Astrocyte (in vitro differentiated cells and primary cell): ENCODE measurements around the gene PLXNB2. TPM values are rescaled to one million over a fixed set of nuclear protein-coding genes. Genes with fewer than 3 reads are reported as not detected.

Experiments used
- DNase-seq: peaks from one replicate; pipeline ENCODE4 v3.0.0-alpha.2; 2010; ENCODE audit warnings: low read depth
- FAIRE-seq: peaks from 2 replicates; lab custom pipeline; 2011; peaks lifted over from hg19 to GRCh38; lab: Jason Lieb, UNC
- H2AFZ ChIP-seq: 2 replicates; pipeline ENCODE4 v1.6.0; 2012; ENCODE audit warnings: low read depth, low read length, inconsistent platforms
- H3K27ac ChIP-seq: 2 replicates; pipeline ENCODE4 v1.5.1; 2011; ENCODE audit warnings: low read depth, low read length, inconsistent platforms
- H3K27me3 ChIP-seq: 2 replicates; pipeline ENCODE4 v1.6.0; 2011; ENCODE audit warnings: low read length, inconsistent platforms; ENCODE audit not compliant: insufficient read depth
- H3K36me3 ChIP-seq: 2 replicates; pipeline ENCODE4 v1.5.1; 2011; ENCODE audit warnings: low read length, inconsistent platforms; ENCODE audit not compliant: insufficient read depth
- H3K4me1 ChIP-seq: 2 replicates; pipeline ENCODE4 v1.5.1; 2011; ENCODE audit warnings: low read length, inconsistent platforms; ENCODE audit not compliant: insufficient read depth
- H3K4me2 ChIP-seq: 2 replicates; pipeline ENCODE4 v1.6.0; 2012; ENCODE audit warnings: low read length, inconsistent platforms
- H3K4me3 ChIP-seq: 2 replicates; pipeline ENCODE4 v1.5.1; 2011; ENCODE audit warnings: low read depth, mild to moderate bottlenecking, low read length, inconsistent platforms; ENCODE audit not compliant: insufficient read depth
- H3K79me2 ChIP-seq: 2 replicates; pipeline ENCODE4 v1.6.0; 2012; ENCODE audit warnings: mild to moderate bottlenecking, low read length, inconsistent platforms; ENCODE audit not compliant: insufficient read depth
- H3K9ac ChIP-seq: 2 replicates; pipeline ENCODE4 v1.6.0; 2012; ENCODE audit warnings: mild to moderate bottlenecking, low read length, inconsistent platforms
- H3K9me3 ChIP-seq: 2 replicates; pipeline ENCODE4 v1.5.1; 2012; ENCODE audit warnings: low read depth, mild to moderate bottlenecking, low read length, inconsistent platforms; ENCODE audit not compliant: insufficient read depth
- H4K20me1 ChIP-seq: 2 replicates; pipeline ENCODE4 v1.6.0; 2012; ENCODE audit warnings: low read length, inconsistent platforms; ENCODE audit not compliant: insufficient read depth
- H3K27ac Mint-ChIP-seq: one replicate; pipeline ENCODE4 v1.8.0; 2021; ENCODE audit warnings: mild to moderate bottlenecking, mixed read lengths; ENCODE audit not compliant: unreplicated experiment
- H3K27me3 Mint-ChIP-seq: one replicate; pipeline ENCODE4 v1.8.0; 2021; ENCODE audit warnings: low read depth, mixed read lengths; ENCODE audit not compliant: unreplicated experiment
- H3K36me3 Mint-ChIP-seq: one replicate; pipeline ENCODE4 v1.8.0; 2021; ENCODE audit warnings: low read depth, mixed read lengths; ENCODE audit not compliant: unreplicated experiment
- H3K4me1 Mint-ChIP-seq: one replicate; pipeline ENCODE4 v1.8.0; 2021; ENCODE audit warnings: low read depth, mixed read lengths; ENCODE audit not compliant: unreplicated experiment
- H3K4me3 Mint-ChIP-seq: one replicate; pipeline ENCODE4 v1.8.0; 2021; ENCODE audit warnings: mild to moderate bottlenecking, moderate library complexity, mixed read lengths; ENCODE audit not compliant: unreplicated experiment
- H3K9me3 Mint-ChIP-seq: one replicate; pipeline ENCODE4 v1.8.0; 2021; ENCODE audit warnings: mild to moderate bottlenecking, mixed read lengths; ENCODE audit not compliant: unreplicated experiment
- CTCF ChIP-seq: IDR thresholded peaks from 2 replicates; pipeline ENCODE4 v1.5.1; 2011; ENCODE audit warnings: low read depth, mild to moderate bottlenecking, inconsistent platforms, low read length, moderate library complexity; ENCODE audit not compliant: insufficient read depth
- EZH2 ChIP-seq: IDR thresholded peaks from 2 replicates; pipeline ENCODE4 v1.6.1; 2012; ENCODE audit warnings: mild to moderate bottlenecking, low read length, inconsistent platforms; ENCODE audit not compliant: insufficient read depth
- total RNA-seq: library from RNA; stranded (reverse); gene quantifications from 2 replicates; pipeline ENCODE4 v1.2.1, GENCODE V29; 2021

PLXNB2 gene
- total RNA-seq, 1 donor from 2014 or later = 327 TPM

- Histone ChIP-seq H3K27me3 (no peaks in the 10 kb centered on the region), H3K36me3 (no peaks in the 10 kb centered on the region), H3K4me3 (no peak overlapping the region), H3K79me2 (peaks cover 17% of the 10 kb centered on the region), H3K4me2 (no peak overlapping the region), H4K20me1 (peaks cover 42% of the 10 kb centered on the region), H3K9me3 (no peaks in the 10 kb centered on the region), H2AFZ (no peak overlapping the region), H3K4me1 (no peaks in the 10 kb centered on the region), H3K9ac (no peak overlapping the region), H3K27ac (no peak overlapping the region)
- DNase-seq (no peak), FAIRE-seq (no peak)
- no peak for TF ChIP-seq EZH2
- TF ChIP-seq CTCF = no peak
- H3K4me3 Mint-ChIP-seq = no peak overlapping the region
- no peaks in the 10 kb centered on the region for H3K9me3 Mint-ChIP-seq
- peaks cover 15% of the 10 kb centered on the region for H3K36me3 Mint-ChIP-seq
- no peaks in the 10 kb centered on the region for H3K4me1 Mint-ChIP-seq
- H3K27me3 Mint-ChIP-seq = no peaks in the 10 kb centered on the region
- no peak overlapping the region for H3K27ac Mint-ChIP-seq
These were observed 78.1 kb downstream of the PLXNB2 start for GRCh38 chr22:50229370-50229769.

GRCh38 chr22:50228366-50228765 is 79.1 kb downstream of the PLXNB2 start:
- peaks cover 2% of the 10 kb centered on the region for H3K36me3 ChIP-seq
- Mint-ChIP-seq H3K36me3 (peaks cover 18% of the 10 kb centered on the region), H3K4me3 (no peak overlapping the region), H3K9me3 (no peaks in the 10 kb centered on the region), H3K4me1 (no peaks in the 10 kb centered on the region), H3K27ac (peak overlapping the region; percentile 31), H3K27me3 (no peaks in the 10 kb centered on the region)
- H2AFZ ChIP-seq = no peak overlapping the region
- no peaks in the 10 kb centered on the region for H3K9me3 ChIP-seq
- no peaks in the 10 kb centered on the region for H3K4me1 ChIP-seq
- TF ChIP-seq CTCF (no peak), EZH2 (no peak)
- H3K4me3 ChIP-seq = no peak overlapping the region
- H3K27ac ChIP-seq = no peak overlapping the region
- no peak for DNase-seq
- FAIRE-seq = no peak
- no peak overlapping the region for H3K4me2 ChIP-seq
- H3K79me2 ChIP-seq = peaks cover 7% of the 10 kb centered on the region
- H4K20me1 ChIP-seq = peaks cover 32% of the 10 kb centered on the region
- no peak overlapping the region for H3K9ac ChIP-seq
- H3K27me3 ChIP-seq = no peaks in the 10 kb centered on the region

- H3K27me3 Mint-ChIP-seq = no peaks in the 10 kb centered on the region
- no peak overlapping the region for H3K27ac Mint-ChIP-seq
- H3K4me2 ChIP-seq = no peak overlapping the region
- H3K4me3 ChIP-seq = no peak overlapping the region
- no peak overlapping the region for H3K9ac ChIP-seq
- H2AFZ ChIP-seq = no peak overlapping the region
- H3K4me1 ChIP-seq = no peaks in the 10 kb centered on the region
- peaks cover 20% of the 10 kb centered on the region for H3K36me3 Mint-ChIP-seq
- H3K79me2 ChIP-seq = no peaks in the 10 kb centered on the region
- no peak for DNase-seq
- H3K27me3 ChIP-seq = no peaks in the 10 kb centered on the region
- no peaks in the 10 kb centered on the region for H3K9me3 Mint-ChIP-seq
- H4K20me1 ChIP-seq = peaks cover 36% of the 10 kb centered on the region
- no peak overlapping the region for H3K4me3 Mint-ChIP-seq
- H3K36me3 ChIP-seq = peaks cover 7% of the 10 kb centered on the region
- no peak for FAIRE-seq
- H3K27ac ChIP-seq = no peak overlapping the region
- H3K4me1 Mint-ChIP-seq = peaks cover 2% of the 10 kb centered on the region
- TF ChIP-seq CTCF = no peak
- no peak for TF ChIP-seq EZH2
- no peaks in the 10 kb centered on the region for H3K9me3 ChIP-seq
These were observed 79.7 kb downstream of the PLXNB2 start for GRCh38 chr22:50227579-50228215.
